GM10248 (cell line): ENCODE measurements around the gene CYTL1.
"Not testable (repeated sequence)": the region's sequence is repeated elsewhere in the genome, so short reads cannot be mapped to it uniquely, and the experiment has no call there.

ENCODE experiments used
- CTCF ChIA-PET: fragments of 300-600 bp; sonication (Branson Sonifier 250); formaldehyde crosslinking; extraction: SDS; loops from one replicate; lab custom pipeline; 2021; ENCODE audit warnings: antibody characterized with exemption; lab: Yijun Ruan, JAX
- POLR2A ChIA-PET: fragments of 350-650 bp; sonication (Branson Sonifier 250); formaldehyde crosslinking; extraction: SDS; loops from one replicate; lab custom pipeline; 2020; ENCODE audit warnings: antibody characterized with exemption; lab: Yijun Ruan, JAX
- DNase-seq: peaks from one replicate; pipeline ENCODE4 v3.0.0; 2012; ENCODE audit errors: extremely low spot score
- TF ChIP-seq, protein P1 (sequence below): IDR thresholded peaks from 2 replicates; pipeline ENCODE4 v1.5.1; 2012; ENCODE audit warnings: mild to moderate bottlenecking, low read depth; ENCODE audit errors: extremely low read depth, missing control alignments, control extremely low read depth

The CYTL1 gene

DNA sequence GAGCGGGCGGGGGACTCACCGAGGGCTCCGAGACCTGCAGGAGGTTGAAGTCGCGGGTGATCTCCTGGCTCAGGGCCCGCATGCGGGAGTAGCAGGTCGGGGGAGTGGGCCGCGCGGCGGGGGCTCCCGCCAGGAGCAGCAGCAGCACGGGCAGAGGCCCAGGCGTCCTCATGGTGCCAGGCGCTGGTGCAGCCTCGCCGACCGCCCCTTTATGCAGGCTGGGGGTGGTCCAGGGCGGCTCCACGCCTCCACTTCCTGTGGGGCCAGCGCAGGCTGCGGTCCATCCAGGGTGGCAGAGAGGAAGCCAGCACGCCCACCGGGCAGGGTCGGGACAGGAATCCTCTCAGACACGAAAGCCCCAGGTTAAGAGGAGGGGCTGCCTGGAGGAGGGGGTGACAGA, at the start of gene CYTL1:
CYTL1 (minus strand) TSS at position 185 of the 400 bp plus-strand sequence; CDS start at position 172, 13 bp downstream.
- CTCF ChIA-PET, result no interaction called here
- POLR2A ChIA-PET, result no interaction called here
- DNase-seq, result no peak
- TF ChIP-seq, protein P1, sequence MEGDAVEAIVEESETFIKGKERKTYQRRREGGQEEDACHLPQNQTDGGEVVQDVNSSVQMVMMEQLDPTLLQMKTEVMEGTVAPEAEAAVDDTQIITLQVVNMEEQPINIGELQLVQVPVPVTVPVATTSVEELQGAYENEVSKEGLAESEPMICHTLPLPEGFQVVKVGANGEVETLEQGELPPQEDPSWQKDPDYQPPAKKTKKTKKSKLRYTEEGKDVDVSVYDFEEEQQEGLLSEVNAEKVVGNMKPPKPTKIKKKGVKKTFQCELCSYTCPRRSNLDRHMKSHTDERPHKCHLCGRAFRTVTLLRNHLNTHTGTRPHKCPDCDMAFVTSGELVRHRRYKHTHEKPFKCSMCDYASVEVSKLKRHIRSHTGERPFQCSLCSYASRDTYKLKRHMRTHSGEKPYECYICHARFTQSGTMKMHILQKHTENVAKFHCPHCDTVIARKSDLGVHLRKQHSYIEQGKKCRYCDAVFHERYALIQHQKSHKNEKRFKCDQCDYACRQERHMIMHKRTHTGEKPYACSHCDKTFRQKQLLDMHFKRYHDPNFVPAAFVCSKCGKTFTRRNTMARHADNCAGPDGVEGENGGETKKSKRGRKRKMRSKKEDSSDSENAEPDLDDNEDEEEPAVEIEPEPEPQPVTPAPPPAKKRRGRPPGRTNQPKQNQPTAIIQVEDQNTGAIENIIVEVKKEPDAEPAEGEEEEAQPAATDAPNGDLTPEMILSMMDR, result no peak

DNA sequence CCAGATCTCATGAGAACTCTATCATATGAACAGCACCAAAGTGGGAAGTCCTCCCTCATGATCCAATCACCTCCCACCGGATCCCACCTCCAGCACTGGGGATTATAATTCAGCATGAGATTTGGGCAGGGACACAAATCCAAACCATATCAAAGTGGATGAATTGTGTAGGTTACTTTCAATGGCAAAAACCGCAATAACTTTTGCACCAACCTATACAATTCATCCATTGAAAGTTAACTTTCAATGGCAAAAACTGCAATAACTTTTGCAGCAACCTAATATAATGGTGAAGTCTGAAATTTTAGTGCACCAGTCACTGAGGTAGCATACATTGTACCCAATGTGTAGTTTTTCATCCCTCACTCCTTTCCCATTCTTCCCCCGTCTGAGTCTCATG, 48.6 kb upstream of the CYTL1 start:
- CTCF ChIA-PET, result no interaction called here
- DNase-seq, result no peak
- POLR2A ChIA-PET, result no interaction called here
- TF ChIP-seq, protein P1, result no peak

- CTCF ChIA-PET, POLR2A ChIA-PET: not testable (repeated sequence)
These were observed 47.7 kb upstream of the CYTL1 start for GRCh38 chr4:5066968-5067367.

GRCh38 chr4:5066101-5066500, 46.8 kb upstream of the CYTL1 start:
- ChIA-PET POLR2A (no interaction called here), CTCF (no interaction called here)
- TF ChIP-seq, protein P1, result no peak
- DNase-seq, result no peak

More at GRCh38 chr4:5066968-5067367, 47.7 kb upstream of the CYTL1 start:
- DNase-seq, result not testable (repeated sequence)

- DNase-seq, result no peak
- ChIA-PET CTCF (no interaction called here), POLR2A (no interaction called here)
- TF ChIP-seq, protein P1, result no peak
These were observed 36.2 kb upstream of the CYTL1 start for GRCh38 chr4:5055411-5055810.

DNA sequence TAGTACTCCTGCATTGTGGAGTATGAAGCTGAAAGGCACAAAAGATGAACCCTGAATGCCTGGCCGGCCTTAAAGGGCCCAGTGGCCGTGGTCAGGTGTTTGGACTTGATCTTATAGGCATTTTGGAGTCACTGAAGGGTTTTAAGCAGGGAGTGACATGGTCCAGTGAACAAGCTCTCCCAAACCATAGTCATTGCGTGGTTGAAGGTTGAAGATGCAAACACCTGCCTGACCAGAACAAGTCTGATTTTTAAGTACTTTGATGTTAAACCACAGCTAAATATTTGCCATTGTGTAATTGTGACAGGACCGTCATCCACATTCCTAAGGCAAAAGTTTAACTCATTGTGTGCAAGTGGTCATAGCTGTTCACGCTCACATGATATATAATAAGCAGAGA, 35.3 kb upstream of the CYTL1 start:
- DNase-seq, result no peak
- ChIA-PET CTCF (no interaction called here), POLR2A (no interaction called here)
- TF ChIP-seq, protein P1, result no peak

GRCh38 chr4:5052726-5053425, 33.6 kb upstream of the CYTL1 start:
- DNase-seq, result no peak
- ChIA-PET CTCF (interaction anchor here (0.9 kb wide), 1 partner anchor 38 kb away, joined by 3 read pairs; no protein-coding TSS in a partner anchor), POLR2A (no interaction called here)
- TF ChIP-seq, protein P1, result no peak
